Measurements from ENCODE around the gene CUX1.

Gene CUX1

DNA sequence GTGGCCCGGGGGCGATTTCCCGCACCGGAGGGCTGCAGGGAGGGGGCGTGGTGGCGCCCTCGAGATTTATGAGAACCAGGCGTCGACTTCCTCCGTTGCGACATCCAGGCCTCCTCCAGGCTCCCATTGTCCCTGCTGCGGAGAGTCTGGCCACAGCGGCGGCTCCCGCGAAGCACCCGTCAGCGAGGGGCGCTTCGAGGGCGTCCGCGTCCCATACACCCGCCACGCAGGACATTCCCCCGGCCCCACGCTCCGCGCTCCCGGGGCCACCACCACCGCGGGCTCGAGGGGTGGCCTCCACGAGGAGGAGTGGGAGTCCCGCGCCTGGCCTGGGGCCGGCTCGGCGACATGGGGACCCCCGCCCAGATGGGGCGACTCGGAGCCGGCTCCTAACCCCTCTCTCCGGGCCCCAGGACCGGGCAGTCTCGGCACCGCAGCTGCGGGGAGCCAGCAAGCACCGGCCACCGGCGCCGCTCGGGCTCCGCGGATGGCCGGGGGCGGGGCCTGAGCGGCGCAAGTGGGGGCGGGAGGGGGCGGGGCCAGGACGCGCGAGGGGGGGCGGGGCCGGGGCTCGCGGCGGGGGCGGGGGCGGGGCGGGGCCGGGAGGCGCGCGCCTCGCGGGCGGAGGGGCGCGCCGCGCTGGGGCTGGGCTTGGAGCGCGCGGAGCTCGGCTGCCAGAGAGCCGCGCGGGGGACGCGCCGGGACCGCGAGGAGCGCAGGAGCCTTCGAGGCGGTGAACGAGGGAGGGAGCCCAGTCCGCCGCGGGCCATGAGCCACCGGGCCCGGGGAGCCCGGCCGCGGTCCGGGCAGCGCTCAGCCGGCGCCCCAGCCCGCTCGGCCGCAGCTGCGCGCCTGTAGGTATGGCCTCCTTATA is 469.0 kb downstream of the CUX1 start, which contains the start of gene SH2B2:
TSS of gene SH2B2 (plus strand) at position 632 of the 874 bp plus-strand sequence. CDS start 13,683 bp downstream, outside the sequence.
- TF ChIP-seq, protein P1, sequence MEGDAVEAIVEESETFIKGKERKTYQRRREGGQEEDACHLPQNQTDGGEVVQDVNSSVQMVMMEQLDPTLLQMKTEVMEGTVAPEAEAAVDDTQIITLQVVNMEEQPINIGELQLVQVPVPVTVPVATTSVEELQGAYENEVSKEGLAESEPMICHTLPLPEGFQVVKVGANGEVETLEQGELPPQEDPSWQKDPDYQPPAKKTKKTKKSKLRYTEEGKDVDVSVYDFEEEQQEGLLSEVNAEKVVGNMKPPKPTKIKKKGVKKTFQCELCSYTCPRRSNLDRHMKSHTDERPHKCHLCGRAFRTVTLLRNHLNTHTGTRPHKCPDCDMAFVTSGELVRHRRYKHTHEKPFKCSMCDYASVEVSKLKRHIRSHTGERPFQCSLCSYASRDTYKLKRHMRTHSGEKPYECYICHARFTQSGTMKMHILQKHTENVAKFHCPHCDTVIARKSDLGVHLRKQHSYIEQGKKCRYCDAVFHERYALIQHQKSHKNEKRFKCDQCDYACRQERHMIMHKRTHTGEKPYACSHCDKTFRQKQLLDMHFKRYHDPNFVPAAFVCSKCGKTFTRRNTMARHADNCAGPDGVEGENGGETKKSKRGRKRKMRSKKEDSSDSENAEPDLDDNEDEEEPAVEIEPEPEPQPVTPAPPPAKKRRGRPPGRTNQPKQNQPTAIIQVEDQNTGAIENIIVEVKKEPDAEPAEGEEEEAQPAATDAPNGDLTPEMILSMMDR (IDR thresholded peaks at IDR 0.05), result no peak
- Histone ChIP-seq H3K36me3 (no peaks in the 10 kb centered on the region), H3K27ac (peak within 1 kb of the TSS; percentile 90), H3K4me1 (ENCODE audit: control insufficient read depth in 1 of 2, insufficient read depth in 1 of 2, low read depth in 1 of 2, low read length in 1 of 2) (peaks cover 31 to 36% of the 10 kb centered on the region in 2 experiments), H3K9me3 (no peaks in the 10 kb centered on the region), H3K4me3 (ENCODE audit: low read depth in 1 of 2, low read length in 1 of 2) (peak within 1 kb of the TSS; percentile 100), H3K27me3 (peaks cover 52% of the 10 kb centered on the region)

DNA sequence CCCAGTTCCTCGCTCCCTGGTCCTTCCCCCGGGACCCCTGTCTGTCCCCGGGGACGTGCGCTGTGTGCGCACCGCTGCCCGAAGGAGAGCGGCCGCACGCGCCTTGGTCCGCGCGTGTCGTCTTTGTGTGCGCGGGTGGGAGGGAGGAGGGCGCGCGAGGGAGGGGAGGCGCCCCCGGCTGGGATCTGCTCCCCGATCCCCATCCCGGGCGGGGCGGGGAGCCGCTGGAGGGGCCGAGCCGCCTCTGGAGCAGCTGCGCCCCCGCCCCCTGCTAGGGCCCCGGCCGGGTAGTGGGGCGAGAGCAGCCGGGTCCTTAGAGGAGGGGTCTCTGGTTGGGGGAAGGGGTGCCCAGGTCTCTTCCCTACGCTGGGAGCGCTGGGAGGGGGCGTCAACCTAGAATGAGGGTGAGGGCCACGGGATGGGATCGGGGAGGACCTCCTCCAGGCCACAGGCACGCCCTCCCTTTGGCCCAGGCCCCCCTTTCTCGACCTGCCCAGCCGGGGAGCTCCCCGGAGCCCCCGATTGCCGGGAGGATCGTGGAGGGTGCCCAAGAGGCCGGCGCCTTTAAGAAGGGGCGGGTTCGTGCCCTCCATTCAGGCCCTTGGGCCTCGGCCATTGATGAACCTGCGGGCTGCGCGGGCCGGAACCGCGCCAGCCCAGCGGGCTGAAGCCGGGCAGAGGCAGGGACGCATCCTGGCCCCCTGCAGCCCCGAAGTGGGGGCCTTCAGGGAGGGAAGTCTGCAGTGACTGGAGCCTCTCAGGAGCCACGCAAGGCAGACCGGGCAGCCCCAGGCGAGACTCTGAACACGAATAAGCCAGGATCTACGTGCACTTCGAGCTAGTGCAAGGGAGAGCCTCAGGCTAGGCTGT is 469.9 kb downstream of the CUX1 start:
- H3K9me3 ChIP-seq, result no peaks in the 10 kb centered on the region
- peaks cover 31 to 36% of the 10 kb centered on the region in 2 experiments for H3K4me1 ChIP-seq (ENCODE audit: control insufficient read depth in 1 of 2, insufficient read depth in 1 of 2, low read depth in 1 of 2, low read length in 1 of 2)
- H3K27me3 ChIP-seq, result peaks cover 54% of the 10 kb centered on the region
- peak overlapping the region; percentile 76 to 100 for H3K4me3 ChIP-seq (ENCODE audit: low read depth in 1 of 2, low read length in 1 of 2)
- peak overlapping the region; percentile 39 for H3K27ac ChIP-seq
- TF ChIP-seq, protein P1 (IDR thresholded peaks at IDR 0.05), result no peak
- no peaks in the 10 kb centered on the region for H3K36me3 ChIP-seq

DNA sequence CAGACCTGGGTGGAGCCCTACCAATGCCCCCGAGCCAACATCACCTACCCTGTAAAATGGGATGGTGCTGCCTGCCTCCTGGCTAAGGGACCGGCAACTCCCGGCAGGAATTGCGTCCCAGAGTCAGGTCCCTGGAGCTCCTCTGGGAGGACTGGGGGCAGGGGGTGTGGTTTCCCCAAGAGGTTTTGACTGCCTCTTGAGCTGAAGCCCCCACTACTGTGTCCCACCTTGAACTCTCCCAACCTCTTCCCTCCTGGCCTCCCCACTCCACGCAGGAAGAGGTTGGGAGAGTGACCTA is 470.5 kb downstream of the CUX1 start:
- no peaks in the 10 kb centered on the region for H3K36me3 ChIP-seq
- TF ChIP-seq, protein P1 (IDR thresholded peaks at IDR 0.05), result no peak

DNA sequence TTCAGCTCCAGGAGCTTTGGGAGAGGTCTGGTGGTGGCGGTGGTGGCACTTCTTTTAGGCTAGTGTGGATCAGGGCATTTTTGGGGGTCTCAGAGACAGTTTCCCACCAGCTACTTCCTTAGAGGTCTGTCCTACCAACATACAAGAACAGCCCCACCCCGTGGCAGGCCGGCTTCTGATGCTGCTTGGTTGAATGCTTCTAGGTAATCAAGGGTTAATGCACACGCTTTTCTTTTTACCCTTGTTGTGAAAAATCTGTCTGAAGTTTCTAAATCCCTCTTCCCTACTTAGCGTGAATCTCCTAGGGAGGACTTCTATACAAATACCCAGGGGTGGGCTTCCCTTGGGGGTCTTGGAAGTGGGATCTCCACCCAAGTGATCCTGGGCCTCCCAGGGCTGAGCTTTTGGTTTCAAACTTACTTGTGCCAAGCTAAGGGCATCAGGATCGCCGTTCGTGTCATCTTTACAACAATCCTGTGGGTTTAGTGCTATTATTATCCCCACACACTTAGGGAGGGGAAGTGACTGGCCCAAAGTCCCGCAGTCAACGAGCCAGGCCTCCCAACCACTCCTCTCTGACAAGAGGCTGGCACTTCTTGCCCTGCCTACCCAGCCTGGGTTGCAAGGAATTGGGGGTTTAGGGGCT is 471.0 kb downstream of the CUX1 start:
- H3K36me3 ChIP-seq, result no peaks in the 10 kb centered on the region
- H3K27ac ChIP-seq, result no peak overlapping the region
- TF ChIP-seq, protein P1 (IDR thresholded peaks at IDR 0.05), result no peak
- H3K4me3 ChIP-seq (ENCODE audit: low read depth in 1 of 2, low read length in 1 of 2), result peak overlapping the region; percentile 76 to 100
- peaks cover 54% of the 10 kb centered on the region for H3K27me3 ChIP-seq
- H3K4me1 ChIP-seq (ENCODE audit: control insufficient read depth in 1 of 2, insufficient read depth in 1 of 2, low read depth in 1 of 2, low read length in 1 of 2), result peaks cover 31 to 36% of the 10 kb centered on the region in 2 experiments
- no peaks in the 10 kb centered on the region for H3K9me3 ChIP-seq

More for the DNA sequence above, 470.5 kb downstream of the CUX1 start:
- peak overlapping the region; percentile 76 to 100 for H3K4me3 ChIP-seq (ENCODE audit: low read depth in 1 of 2, low read length in 1 of 2)
- no peak overlapping the region for H3K27ac ChIP-seq
- H3K27me3 ChIP-seq, result peaks cover 54% of the 10 kb centered on the region
- no peaks in the 10 kb centered on the region for H3K9me3 ChIP-seq
- peaks cover 31 to 36% of the 10 kb centered on the region in 2 experiments for H3K4me1 ChIP-seq (ENCODE audit: control insufficient read depth in 1 of 2, insufficient read depth in 1 of 2, low read depth in 1 of 2, low read length in 1 of 2)

DNA sequence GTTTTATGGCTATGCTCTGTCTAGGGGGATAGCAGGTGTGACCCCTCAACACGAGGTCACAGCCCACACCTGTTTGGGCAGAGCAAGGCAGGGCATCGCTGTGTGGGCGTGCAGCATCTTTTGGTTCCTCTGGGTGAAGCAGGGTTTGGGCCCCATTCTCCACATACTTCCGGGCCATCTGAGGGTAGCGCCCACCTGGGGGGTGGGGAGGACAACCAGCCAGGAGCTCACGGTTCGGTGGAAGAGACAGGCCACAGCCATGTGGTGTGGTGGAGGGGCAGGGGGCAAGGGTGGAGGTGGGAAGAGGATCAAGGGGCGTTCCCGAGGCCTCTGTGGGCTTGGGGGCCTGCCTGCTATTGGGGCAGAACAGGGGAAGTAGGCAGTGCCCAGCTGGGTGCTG is 471.6 kb downstream of the CUX1 start:
- H3K4me1 ChIP-seq (ENCODE audit: control insufficient read depth in 1 of 2, insufficient read depth in 1 of 2, low read depth in 1 of 2, low read length in 1 of 2), result peaks cover 27 to 31% of the 10 kb centered on the region in 2 experiments
- H3K4me3 ChIP-seq (ENCODE audit: low read depth in 1 of 2, low read length in 1 of 2), result no peak overlapping the region
- no peaks in the 10 kb centered on the region for H3K9me3 ChIP-seq
- H3K36me3 ChIP-seq, result no peaks in the 10 kb centered on the region
- TF ChIP-seq, protein P1 (IDR thresholded peaks at IDR 0.05), result no peak
- peaks cover 54% of the 10 kb centered on the region for H3K27me3 ChIP-seq
- no peak overlapping the region for H3K27ac ChIP-seq

All from neutrophil (primary cell).